ENCODE data around the gene KLHL29.

Gene KLHL29

DNA sequence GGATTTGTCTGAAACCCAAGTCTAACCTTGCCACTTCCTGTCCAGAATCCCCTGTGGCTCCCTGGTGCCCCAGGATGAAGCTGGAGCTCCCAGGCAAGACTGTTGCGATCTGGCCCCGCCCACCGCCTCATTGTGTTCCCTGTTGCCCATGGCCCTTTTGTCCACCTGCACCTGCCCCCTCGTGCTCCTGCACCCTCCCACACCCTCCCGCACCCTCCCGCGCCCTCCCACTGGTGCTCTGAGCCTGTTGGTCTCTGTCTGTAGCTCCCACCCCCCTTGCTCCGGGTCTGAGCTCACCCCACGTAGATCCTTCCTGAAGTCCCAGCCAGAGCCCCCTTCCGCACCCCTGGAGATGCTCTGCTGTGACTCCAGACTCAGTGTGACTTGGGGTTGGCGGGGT lies 297.5 kb downstream of the KLHL29 start:
- no peak for DNase-seq (ENCODE audit: low read depth)

GRCh38 chr2:23683001-23683400 lies 298.0 kb downstream of the KLHL29 start:
- no peak for DNase-seq (ENCODE audit: low read depth)

DNA sequence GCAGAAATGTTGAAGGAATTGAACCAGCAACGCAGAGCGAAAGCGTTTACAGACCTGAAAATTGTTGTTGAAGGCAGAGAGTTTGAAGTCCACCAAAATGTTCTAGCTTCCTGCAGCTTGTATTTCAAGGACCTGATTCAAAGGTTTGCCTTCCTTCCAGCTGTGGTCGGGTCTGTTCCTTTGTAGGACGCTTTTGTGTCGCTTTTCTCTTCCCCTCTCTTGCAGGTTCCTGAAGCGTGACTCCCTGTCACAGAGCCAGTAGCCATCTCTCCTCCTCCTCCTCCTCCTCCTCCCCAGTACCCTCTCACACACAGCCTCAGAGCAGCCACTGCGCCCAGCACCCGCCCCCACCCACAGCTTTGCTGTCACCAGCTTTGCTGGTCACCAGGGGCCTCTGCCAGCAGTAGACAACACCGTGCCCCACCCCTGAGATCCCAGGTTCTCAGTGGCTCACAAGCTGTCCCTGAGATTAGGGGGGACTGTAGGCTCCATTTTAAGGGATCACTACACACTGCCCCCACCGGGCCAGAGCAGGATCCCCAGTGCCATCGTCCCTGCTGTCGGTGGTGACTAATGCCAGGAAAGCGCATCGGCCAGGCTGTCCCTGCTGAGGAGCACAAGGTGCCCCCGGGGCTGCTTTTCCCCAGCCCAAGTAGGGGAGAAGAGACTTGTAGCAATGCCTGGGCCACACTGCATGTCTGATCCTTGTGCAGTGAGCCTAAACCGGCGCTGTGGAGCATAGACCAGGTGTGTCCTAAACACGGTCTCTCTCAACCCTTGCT lies 299.6 kb downstream of the KLHL29 start:
- no peak for DNase-seq (ENCODE audit: low read depth)

DNA sequence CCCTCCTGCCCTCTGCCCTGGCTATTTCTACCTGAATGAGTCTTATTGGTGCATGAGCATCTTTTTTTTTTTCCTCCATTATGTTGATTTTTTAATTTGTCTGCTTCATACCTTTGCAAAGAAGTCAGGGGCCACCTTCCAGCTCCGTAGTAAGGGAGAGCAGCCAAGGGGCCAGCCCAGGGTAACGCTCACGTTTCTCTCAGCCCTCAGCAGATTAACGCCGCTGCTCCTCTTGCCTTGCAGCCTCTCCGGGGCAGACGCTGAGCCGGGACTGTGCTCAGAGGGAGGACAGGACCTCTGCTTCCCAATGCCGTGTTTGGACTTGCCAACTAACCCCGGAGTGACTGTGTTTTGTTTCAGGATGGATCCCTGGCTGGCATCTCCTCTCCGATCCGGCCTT lies 300.2 kb downstream of the KLHL29 start:
- no peak for DNase-seq (ENCODE audit: low read depth)

DNA sequence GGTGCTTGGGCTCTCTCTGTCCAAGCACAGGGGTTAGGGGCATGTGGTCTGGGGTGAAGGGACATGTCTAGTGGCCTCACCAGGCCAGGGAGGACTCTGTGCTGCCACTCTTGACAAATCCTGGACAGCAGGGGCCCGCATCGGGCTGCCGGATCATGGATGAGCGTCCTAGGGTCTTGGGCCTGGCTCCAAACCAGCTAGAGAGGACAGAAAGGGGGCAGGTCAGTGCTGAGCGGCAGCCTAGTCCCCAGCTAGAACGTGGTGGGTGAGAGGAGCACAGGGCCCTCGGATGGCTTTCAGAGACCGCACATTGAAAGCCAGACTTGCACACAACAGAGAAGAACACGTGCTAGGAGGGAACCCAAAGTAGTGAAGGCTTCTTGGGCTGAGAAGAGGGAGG lies 300.7 kb downstream of the KLHL29 start:
- no peak for DNase-seq (ENCODE audit: low read depth)

DNA sequence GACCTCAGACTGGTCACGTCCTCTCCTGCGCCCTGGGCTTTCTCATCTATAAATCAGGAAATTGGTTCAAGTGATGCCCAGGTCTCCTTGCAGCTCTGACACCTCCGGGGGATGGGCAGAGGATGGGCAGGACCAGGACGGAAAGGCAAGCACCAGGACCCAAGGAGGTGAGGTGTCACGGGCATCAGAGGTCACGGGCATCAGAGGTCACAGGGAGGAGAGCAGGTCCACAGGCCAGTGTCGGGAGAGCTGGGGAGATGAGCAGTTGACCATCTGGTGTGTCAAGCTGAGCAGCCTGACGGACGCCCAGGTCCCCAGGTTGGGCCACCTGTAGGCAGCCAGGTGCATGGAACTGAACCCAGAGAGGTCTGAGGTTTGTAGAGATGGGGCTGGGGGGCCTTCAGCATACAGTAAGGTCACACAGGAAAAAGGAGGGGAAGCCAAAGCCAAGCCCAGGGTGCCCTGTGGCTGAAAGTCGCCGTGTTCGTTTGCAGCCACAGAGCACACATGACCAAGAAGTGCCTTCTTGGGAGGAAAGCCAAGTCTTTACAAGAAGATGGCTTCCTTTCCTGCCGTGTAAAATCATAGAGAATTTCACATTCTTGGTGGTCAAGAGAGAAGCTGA lies 301.5 kb downstream of the KLHL29 start:
- DNase-seq (ENCODE audit: low read depth): no peak

- no peak for DNase-seq (ENCODE audit: low read depth)
Observed at GRCh38 chr2:23687214-23687613, 302.2 kb downstream of the KLHL29 start.

DNA sequence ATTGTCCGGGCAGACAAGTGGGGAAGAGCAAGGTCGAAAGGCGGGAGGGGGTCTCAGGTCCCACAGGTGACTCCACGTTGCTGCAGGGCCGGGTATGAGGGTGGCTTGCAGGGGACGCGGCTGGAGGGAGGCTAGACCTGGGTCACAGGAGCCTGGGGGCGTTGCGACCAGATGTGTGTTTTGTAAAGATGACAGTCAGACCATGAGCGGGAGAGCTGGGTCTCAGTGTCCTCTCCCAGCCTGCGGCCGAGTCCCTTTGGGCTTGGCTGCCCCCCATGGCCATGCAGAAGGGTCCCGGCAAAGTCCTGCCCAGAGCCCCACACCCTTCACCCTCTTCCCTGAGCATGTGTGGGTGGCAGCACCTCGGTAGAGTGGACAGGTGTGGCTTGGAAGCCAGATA lies 302.7 kb downstream of the KLHL29 start:
- DNase-seq (ENCODE audit: low read depth): no peak

DNA sequence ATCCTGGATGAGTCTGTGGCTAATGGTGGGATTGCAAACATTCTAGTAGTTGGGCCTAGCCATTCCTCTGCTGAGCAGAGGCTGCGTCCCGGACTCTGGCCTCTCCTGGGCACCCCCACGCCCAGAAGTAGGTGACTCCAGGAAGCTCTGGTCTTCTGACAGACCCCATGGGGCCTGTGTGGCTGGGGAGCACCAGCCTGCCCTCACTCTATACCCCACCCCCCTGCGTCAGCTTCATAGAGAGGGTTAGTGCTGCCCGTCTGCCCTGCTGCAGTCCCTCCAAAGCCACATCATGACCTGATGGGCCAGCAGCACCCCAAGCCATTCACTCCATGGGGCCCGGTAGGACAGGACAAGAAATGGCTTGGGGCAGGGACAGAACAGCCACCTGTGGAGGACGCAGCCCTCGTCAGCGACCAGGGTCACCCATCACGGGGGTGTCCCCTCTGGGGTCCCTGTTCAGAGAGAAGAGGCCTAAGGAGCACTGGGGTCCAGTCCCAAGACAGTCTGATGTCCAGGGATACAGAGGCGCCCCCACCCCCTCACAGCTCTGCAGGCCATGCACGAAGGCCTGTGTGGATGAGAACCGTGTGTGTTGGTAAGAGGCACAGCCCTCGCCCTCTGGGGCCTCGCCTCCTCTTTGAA lies 303.6 kb downstream of the KLHL29 start:
- DNase-seq (ENCODE audit: low read depth): no peak

DNA sequence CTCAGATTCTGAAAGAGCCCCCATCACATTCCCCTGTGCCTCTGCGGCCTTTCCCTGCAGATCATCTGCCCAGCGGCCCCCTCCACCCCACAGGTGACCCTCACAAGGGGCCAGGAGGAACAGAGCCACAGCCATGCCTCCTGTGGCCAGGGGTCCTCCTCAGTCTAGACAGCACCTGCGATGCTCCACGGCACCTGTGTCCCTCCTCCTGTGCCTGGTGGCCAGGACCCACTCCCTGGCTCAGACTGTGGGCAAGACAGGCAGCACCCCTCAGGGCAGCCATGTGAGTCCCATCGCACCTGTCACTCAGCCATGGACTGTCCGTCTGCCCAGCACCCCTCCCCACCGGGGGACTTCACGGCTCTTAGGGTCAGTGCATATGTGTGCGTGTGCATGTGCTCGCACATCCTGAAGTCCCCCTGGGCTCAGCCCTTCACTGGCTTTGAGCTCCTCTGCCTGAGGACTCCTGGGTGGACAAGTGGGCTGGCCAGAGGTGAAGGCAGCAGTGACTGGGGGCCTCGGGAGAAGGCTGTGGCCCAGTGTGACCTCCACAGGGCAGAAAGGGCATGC lies 304.2 kb downstream of the KLHL29 start:
- DNase-seq (ENCODE audit: low read depth): no peak

DNA sequence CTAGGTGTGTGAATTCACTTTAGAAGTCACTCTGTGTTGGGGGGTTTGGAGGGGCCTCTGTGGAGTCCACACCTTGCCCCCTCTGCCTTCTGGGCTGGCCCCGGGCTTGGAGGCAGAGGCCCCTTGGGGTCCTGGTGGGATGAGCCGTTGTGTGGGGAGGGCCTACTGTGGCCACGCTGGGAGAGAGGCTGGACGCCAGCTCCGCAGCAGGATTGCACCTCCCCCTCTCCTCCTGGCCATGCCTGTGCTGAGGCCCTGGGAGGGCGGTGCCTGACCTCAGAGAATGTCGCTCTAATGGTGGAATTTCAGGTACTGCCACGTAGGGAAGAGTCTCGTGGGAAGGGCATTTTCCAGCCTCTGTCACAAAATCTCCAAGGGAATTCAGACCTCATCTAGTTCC lies 304.9 kb downstream of the KLHL29 start:
- no peak for DNase-seq (ENCODE audit: low read depth)

GRCh38 chr2:23690421-23691105 lies 305.6 kb downstream of the KLHL29 start:
- no peak for DNase-seq (ENCODE audit: low read depth)

DNA sequence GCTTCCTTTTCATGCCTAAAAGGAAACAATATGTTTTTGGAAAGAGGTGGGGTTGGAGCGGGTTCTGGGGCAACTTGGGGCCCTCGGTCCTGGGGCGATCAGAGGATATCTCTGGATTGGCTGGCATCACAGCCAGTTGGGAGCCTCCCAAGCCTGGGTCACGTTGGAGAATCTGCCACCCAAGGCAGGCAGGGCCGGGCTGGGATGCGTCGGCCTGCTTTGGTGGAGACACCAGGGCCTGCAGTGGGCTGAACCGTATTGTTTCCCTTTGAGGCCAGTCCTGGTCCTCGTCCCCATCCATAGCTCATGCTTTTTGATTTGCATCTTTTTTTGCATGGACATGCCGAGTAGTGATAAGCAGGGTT lies 306.1 kb downstream of the KLHL29 start:
- no peak for DNase-seq (ENCODE audit: low read depth)

DNA sequence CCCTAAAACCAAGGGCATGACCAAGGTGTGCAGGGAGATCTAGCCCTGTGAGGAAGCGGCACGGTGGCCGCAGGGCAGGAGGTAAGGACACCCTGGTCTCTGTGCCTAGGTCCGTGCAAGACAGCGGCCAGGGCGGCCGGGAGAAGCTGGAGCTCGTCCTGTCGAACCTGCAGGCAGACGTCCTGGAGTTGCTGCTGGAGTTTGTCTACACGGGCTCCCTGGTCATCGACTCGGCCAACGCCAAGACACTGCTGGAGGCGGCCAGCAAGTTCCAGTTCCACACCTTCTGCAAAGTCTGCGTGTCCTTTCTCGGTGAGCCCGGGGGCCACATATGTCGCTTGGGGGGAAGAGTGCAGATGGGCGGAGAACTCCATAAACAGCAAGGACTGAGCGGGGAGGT lies 306.6 kb downstream of the KLHL29 start:
- no peak for DNase-seq (ENCODE audit: low read depth)

- no peak for DNase-seq (ENCODE audit: low read depth)
Observed at GRCh38 chr2:23692263-23692662, 307.3 kb downstream of the KLHL29 start.

GRCh38 chr2:23692851-23693605 lies 308.0 kb downstream of the KLHL29 start:
- DNase-seq (ENCODE audit: low read depth): no peak

DNA sequence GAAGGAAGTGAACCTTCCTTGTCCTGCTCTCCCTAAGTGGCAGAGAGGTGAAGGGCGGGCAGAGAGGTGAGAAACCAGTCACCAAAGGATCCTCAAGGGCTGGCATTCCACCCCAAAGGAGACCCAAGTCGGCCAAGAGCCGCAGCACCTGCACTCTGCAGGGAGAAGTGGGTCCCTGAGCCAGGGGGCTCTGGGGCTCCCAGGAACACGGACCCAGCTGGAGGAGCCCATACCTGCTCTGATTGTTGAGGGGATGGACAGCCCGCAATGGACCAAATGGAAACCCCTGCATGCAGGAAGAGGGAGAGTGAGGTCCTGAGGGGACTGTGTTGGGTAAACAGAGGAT lies 308.6 kb downstream of the KLHL29 start:
- no peak for DNase-seq (ENCODE audit: low read depth)

GRCh38 chr2:23694058-23695045 lies 309.4 kb downstream of the KLHL29 start:
- DNase-seq (ENCODE audit: low read depth): no peak

- DNase-seq (ENCODE audit: low read depth): no peak
Observed at GRCh38 chr2:23695214-23695889, 310.4 kb downstream of the KLHL29 start.
